Fibroblast of lung (primary cell): Measurements from ENCODE around the gene LRRC49. TPM values are rescaled to one million over a fixed set of nuclear protein-coding genes. Genes with fewer than 3 reads are reported as not detected.

Experiments used
- DNase-seq, 2 donors: peaks; one replicate each; pipeline versions ENCODE4 v3.0.0 to v3.0.0-alpha.2; 2010; ENCODE audit warnings: low read depth in 2 of 2
- H2AFZ ChIP-seq: 2 replicates; pipeline ENCODE4 v1.5.1; 2012; ENCODE audit warnings: low read length, control low read depth, inconsistent platforms
- H3K27ac ChIP-seq: 2 replicates; pipeline ENCODE4 v1.5.1; 2011; ENCODE audit warnings: low read length, control low read depth; ENCODE audit not compliant: insufficient read depth
- H3K27me3 ChIP-seq: 2 replicates; pipeline ENCODE4 v1.5.1; 2011; ENCODE audit warnings: mild to moderate bottlenecking, low read length; ENCODE audit not compliant: control insufficient read depth, insufficient read depth
- H3K36me3 ChIP-seq: 2 replicates; pipeline ENCODE4 v1.5.1; 2011; ENCODE audit warnings: low read length; ENCODE audit not compliant: control insufficient read depth, insufficient read depth
- H3K4me1 ChIP-seq: 2 replicates; pipeline ENCODE4 v1.5.1; 2011; ENCODE audit warnings: low read length; ENCODE audit not compliant: control insufficient read depth, insufficient read depth; ENCODE audit errors: extremely low read depth
- H3K4me2 ChIP-seq: 2 replicates; pipeline ENCODE4 v1.5.1; 2011; ENCODE audit warnings: low read length, control low read depth; ENCODE audit not compliant: insufficient read depth; ENCODE audit errors: extremely low read depth
- H3K4me3 ChIP-seq, 4 experiments: fragments of 200-600 bp in 1 of 4; sonication (generic) in 1 of 4; replicated peaks in 1 of 4; 2 replicates each; pipeline ENCODE4 v1.5.1; 2011 to 2016; ENCODE audit warnings: low read length in 4 of 4, low read depth in 3 of 4, mild to moderate bottlenecking in 3 of 4, control low read depth in 2 of 4, inconsistent platforms in 1 of 4, mixed read lengths in 1 of 4; ENCODE audit not compliant: insufficient read depth in 1 of 4; ENCODE audit errors: control extremely low read depth in 1 of 4
- H3K79me2 ChIP-seq: 2 replicates; pipeline ENCODE4 v1.5.1; 2012; ENCODE audit warnings: mild to moderate bottlenecking, low read length, inconsistent platforms; ENCODE audit not compliant: control insufficient read depth, insufficient read depth
- H3K9ac ChIP-seq: 2 replicates; pipeline ENCODE4 v1.5.1; 2011; ENCODE audit warnings: mild to moderate bottlenecking, low read length, control low read depth; ENCODE audit not compliant: insufficient read depth
- H3K9me3 ChIP-seq: 2 replicates; pipeline ENCODE4 v1.5.1; 2012; ENCODE audit warnings: low read depth, low read length; ENCODE audit not compliant: control insufficient read depth, insufficient read depth
- H4K20me1 ChIP-seq: 2 replicates; pipeline ENCODE4 v1.5.1; 2011; ENCODE audit warnings: low read length; ENCODE audit not compliant: control insufficient read depth, insufficient read depth; ENCODE audit errors: extremely low read depth
- EZH2 ChIP-seq: IDR thresholded peaks from 2 replicates; pipeline ENCODE4 v1.5.1; 2012; ENCODE audit warnings: low read length, control low read depth, mild to moderate bottlenecking; ENCODE audit errors: missing control alignments
- polyA plus RNA-seq, 2 donors: library from polyadenylated mRNA; depleted of rRNA in 1 of 2; stranded (reverse) in 1 of 2; unstranded in 1 of 2; fragments of >200 nt; gene quantifications; 2 replicates each; pipeline ENCODE4 v1.2.1, GENCODE V29; 2011 to 2012; ENCODE audit warnings: missing spikeins in 1 of 2
- total RNA-seq: library from RNA; depleted of rRNA; stranded (reverse); fragments of >200 nt; gene quantifications from 2 replicates; pipeline ENCODE4 v1.2.1, GENCODE V29; 2014
- TF ChIP-seq, protein P1 (sequence below), 2 donors: IDR thresholded peaks in 1 of 2; conservative IDR thresholded peaks in 1 of 2; 1 replicate in 1 of 2; 2 replicates in 1 of 2; pipeline ENCODE4 v1.5.1; 2011 to 2012; ENCODE audit warnings: low read length in 2 of 2, control low read depth in 1 of 2, inconsistent platforms in 1 of 2, low read depth in 1 of 2, mild to moderate bottlenecking in 1 of 2

LRRC49 gene
- total and polyA plus RNA-seq, 2 donors (not counting 1 experiment from before 2014, with no cell fraction given), result 10.0 to 31.5 TPM

DNA sequence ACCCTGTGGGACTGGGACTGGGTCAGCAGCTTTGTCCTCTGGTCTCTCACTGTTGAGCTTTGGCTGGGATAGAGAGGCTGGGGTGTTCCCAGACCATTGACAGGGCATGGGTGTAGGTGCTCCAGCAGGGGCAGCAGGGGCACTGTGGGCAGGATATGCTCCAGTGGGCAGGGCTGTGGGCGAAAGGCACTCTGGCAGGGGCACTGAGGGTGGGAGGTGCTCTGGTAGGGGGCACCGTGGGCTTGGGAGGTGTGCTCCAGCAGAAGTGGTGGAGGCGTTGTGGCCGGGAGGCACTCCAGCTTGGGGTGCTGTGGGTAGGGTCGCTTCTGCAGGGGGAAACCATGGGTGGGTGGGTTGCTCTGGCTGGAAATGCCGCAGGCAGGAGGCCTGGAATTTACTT is 62.1 kb downstream of the LRRC49 start:
- H3K9me3 ChIP-seq, result no peaks in the 10 kb centered on the region
- no peak for DNase-seq
- TF ChIP-seq EZH2, result no peak
- TF ChIP-seq, protein P1, sequence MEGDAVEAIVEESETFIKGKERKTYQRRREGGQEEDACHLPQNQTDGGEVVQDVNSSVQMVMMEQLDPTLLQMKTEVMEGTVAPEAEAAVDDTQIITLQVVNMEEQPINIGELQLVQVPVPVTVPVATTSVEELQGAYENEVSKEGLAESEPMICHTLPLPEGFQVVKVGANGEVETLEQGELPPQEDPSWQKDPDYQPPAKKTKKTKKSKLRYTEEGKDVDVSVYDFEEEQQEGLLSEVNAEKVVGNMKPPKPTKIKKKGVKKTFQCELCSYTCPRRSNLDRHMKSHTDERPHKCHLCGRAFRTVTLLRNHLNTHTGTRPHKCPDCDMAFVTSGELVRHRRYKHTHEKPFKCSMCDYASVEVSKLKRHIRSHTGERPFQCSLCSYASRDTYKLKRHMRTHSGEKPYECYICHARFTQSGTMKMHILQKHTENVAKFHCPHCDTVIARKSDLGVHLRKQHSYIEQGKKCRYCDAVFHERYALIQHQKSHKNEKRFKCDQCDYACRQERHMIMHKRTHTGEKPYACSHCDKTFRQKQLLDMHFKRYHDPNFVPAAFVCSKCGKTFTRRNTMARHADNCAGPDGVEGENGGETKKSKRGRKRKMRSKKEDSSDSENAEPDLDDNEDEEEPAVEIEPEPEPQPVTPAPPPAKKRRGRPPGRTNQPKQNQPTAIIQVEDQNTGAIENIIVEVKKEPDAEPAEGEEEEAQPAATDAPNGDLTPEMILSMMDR (conservative IDR thresholded peaks at IDR 0.05 in 1 of 2, IDR thresholded peaks at IDR 0.05 in 1 of 2; ENCODE audit: low read depth in 1 of 2, low read length in 2 of 2), result no peak

DNA sequence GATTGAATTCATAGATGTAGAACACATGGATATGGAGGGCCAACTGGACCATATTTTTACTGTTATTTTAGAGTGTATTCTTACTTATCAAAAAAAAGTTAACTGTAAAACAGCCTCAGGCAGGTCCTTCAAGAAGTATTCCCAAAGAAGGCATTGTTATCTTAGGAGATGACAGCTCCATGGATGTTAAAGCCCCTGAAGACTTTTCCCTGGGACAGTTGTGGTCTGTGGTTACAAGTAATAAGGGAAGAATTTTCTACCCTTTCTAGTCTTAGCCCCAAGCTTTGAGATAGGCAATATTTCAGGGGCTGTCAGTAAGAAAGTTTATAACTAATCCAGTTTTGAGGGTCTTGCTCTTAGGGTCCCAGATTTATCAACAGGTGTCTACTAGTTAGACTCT is 62.5 kb downstream of the LRRC49 start:
- Histone ChIP-seq H3K4me1 (no peaks in the 10 kb centered on the region), H3K27ac (no peak overlapping the region), H4K20me1 (no peaks in the 10 kb centered on the region), H3K79me2 (no peaks in the 10 kb centered on the region), H3K9me3 (no peaks in the 10 kb centered on the region), H3K9ac (no peak overlapping the region), H3K27me3 (no peaks in the 10 kb centered on the region), H3K4me2 (no peak overlapping the region), H2AFZ (no peak overlapping the region), H3K4me3 (no peak overlapping the region), H3K36me3 (no peaks in the 10 kb centered on the region)
- TF ChIP-seq EZH2, result no peak
- TF ChIP-seq, protein P1 (conservative IDR thresholded peaks at IDR 0.05 in 1 of 2, IDR thresholded peaks at IDR 0.05 in 1 of 2; ENCODE audit: low read depth in 1 of 2, low read length in 2 of 2), result no peak
- peak in 1 of 2 donors; percentile 70 for DNase-seq

More for the DNA sequence above, 62.1 kb downstream of the LRRC49 start:
- Histone ChIP-seq H3K4me2 (no peak overlapping the region), H3K4me1 (no peaks in the 10 kb centered on the region), H3K27ac (no peak overlapping the region), H3K9ac (no peak overlapping the region), H3K4me3 (no peak overlapping the region), H3K79me2 (no peaks in the 10 kb centered on the region), H3K36me3 (no peaks in the 10 kb centered on the region), H2AFZ (no peak overlapping the region), H3K27me3 (no peaks in the 10 kb centered on the region), H4K20me1 (no peaks in the 10 kb centered on the region)

DNA sequence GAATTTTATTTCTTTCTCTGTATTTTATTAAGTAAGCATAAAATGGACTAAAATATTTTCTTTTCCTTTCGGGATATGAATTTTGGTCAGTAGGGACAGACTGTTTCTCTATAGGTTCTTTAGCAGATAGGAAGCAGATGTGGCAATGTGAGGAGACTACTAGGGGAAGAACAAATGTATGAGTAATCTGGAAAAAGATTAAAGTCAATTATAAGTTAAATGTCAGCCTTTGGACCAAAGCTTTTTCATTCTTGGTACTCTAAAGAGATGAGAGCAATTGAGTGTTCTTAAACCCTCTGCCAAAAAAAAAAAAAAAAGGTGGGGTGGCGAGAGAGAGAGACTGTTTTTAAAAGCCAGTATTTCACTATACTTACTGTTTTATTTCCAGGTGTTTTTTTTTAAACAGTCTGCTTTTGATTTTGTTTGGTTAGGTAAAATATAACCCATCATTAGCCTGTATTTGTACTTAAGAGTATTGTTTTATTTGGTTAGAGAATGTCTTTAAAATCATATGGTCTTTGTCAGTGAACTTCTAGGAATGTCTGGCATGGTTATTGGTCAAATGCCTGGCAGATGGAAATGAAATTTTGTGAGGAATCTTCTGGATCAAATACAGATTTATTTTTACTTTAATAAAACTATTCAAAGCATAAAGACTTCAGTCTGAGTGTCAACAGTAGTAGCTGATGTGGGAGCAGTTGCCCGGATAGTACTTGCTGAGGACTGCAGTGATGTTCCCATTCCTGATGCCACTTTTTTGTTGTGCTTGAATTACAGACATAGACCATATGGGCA is 63.8 kb downstream of the LRRC49 start:
- H3K27me3 ChIP-seq, result no peaks in the 10 kb centered on the region
- peak; percentile 17 to 45 for DNase-seq
- no peak overlapping the region for H3K4me2 ChIP-seq
- no peaks in the 10 kb centered on the region for H4K20me1 ChIP-seq
- H3K4me1 ChIP-seq, result no peaks in the 10 kb centered on the region
- no peaks in the 10 kb centered on the region for H3K9me3 ChIP-seq
- H3K36me3 ChIP-seq, result no peaks in the 10 kb centered on the region
- no peak overlapping the region for H2AFZ ChIP-seq
- H3K9ac ChIP-seq, result no peak overlapping the region
- H3K4me3 ChIP-seq, result no peak overlapping the region
- no peak overlapping the region for H3K27ac ChIP-seq
- TF ChIP-seq EZH2, result no peak
- TF ChIP-seq, protein P1 (conservative IDR thresholded peaks at IDR 0.05 in 1 of 2, IDR thresholded peaks at IDR 0.05 in 1 of 2; ENCODE audit: low read depth in 1 of 2, low read length in 2 of 2), result no peak
- no peaks in the 10 kb centered on the region for H3K79me2 ChIP-seq
